Measurements from ENCODE around the gene PPP2R2C. TPM values are rescaled to one million over a fixed set of nuclear protein-coding genes. Genes with fewer than 3 reads are reported as not detected.

Gene PPP2R2C
- 1 to 10 TPM in 2 of 4 donors, under 1 TPM in 2; 0.47 to 4.6 (median 1.0) TPM for total RNA-seq

- Histone ChIP-seq H3K27me3 (peaks cover 98% of the 10 kb centered on the region), H3K4me3 (peak within 1 kb of the TSS in 1 of 2 donors; percentile 58), H3K4me1 (peaks cover 0 to 29% (median 4%) of the 10 kb centered on the region in 3 donors), H3K36me3 (no peaks in the 10 kb centered on the region), H3K9me3 (no peaks in the 10 kb centered on the region), H3K27ac (no peak within 1 kb of the TSS)
- TF ChIP-seq POLR2A (IDR thresholded peaks at IDR 0.05), result no peak
- TF ChIP-seq CTCF (IDR thresholded peaks at IDR 0.05), result no peak
- TF ChIP-seq POLR2AphosphoS5 (IDR thresholded peaks at IDR 0.05), result no peak
- no peak for TF ChIP-seq EP300 (IDR thresholded peaks at IDR 0.05)
- WGBS, 2 donors (ENCODE audit: low coverage in 1 of 2), result 5 to 13% methylated on average over 8 to 10 of the region's 86 CpGs
- no peak for ATAC-seq
These were observed at the start of gene PPP2R2C for GRCh38 chr4:6472387-6473263. Gene PPP2R2C (minus strand): TSS chr4:6472614. CDS start chr4:6472229, 385 bp downstream.

DNA sequence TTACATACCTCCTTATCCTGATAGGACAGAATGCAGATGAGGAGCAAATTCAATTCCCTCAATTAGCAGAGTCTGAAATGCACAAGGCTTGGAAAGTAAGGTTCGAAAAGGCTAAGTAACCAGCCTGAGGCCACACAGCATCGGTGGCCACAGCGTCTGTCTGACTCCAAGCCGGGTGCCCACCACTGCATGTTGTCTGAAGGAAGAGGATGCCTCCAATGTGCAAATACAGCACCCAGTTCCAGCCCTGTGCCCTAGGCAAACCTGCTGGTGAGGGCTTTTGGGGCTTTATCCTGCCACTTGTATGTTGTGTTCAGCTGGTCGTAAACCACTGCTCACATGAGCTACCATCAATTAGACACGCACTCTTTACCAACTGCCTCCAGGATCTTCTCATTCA, 48.6 kb upstream of the PPP2R2C start:
- no peak overlapping the region for H3K4me3 ChIP-seq
- H3K4me1 ChIP-seq, result no peaks in the 10 kb centered on the region
- TF ChIP-seq EP300 (IDR thresholded peaks at IDR 0.05) (no peak), CTCF (IDR thresholded peaks at IDR 0.05) (no peak), POLR2AphosphoS5 (IDR thresholded peaks at IDR 0.05) (no peak), POLR2A (IDR thresholded peaks at IDR 0.05) (no peak)
- H3K36me3 ChIP-seq, result no peaks in the 10 kb centered on the region
- no peak overlapping the region for H3K27ac ChIP-seq
- peaks cover 35% of the 10 kb centered on the region for H3K27me3 ChIP-seq
- H3K9me3 ChIP-seq, result peaks cover 0 to 22% (median 0%) of the 10 kb centered on the region in 3 donors
- ATAC-seq, result no peak
- 72 to 80% methylated on average over 1 to 5 of the region's 6 CpGs for WGBS, 2 donors (ENCODE audit: low coverage in 1 of 2)

DNA sequence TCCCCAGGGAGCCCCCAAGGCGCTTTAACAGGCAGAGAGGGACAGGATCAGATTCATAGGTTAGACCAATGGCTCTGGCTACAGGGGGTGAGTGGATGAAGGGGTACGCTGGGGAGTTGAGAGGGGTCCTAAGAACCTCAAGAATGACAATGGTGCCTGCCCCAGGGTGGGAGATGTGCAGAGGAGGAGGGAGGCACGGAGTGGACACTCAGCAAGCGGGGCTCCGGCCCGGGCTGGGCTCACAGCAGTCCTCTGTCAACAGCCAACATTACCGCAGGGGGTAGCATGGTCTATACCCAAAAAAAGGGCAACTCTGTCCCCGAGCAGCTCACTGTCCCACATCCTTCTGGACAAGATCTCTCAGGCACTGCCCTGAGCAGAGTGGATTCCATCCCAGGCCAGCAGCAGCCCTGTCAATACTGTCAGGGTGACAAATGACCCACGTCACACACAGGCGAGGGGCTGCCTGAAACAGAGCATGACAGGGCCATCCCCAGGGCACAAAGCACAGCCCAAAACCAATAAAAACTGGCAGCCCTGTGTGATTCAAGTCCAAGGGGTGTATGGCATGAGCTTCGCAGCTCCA, 47.7 kb upstream of the PPP2R2C start:
- no peaks in the 10 kb centered on the region for H3K36me3 ChIP-seq
- ATAC-seq, result no peak
- TF ChIP-seq POLR2AphosphoS5 (IDR thresholded peaks at IDR 0.05) (no peak), EP300 (IDR thresholded peaks at IDR 0.05) (no peak), POLR2A (IDR thresholded peaks at IDR 0.05) (no peak)

DNA sequence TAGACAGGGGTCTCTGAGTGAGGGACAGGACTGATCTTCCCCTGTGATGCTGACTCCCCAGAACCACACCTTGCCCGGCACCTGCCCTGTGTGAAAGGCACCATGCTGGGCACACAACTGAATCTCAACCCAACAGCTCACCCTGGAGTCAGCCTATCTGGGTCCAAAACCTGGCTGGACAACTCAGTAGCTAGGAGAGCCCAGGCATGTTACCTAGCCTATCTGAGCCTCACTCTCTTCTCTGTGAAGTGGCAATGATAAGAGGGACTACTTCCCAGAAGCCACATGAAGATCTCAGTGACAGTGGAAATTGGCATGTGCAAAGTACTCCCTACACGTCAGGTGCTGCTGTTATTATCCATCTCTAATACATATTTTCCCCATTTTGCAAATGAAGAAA, 44.8 kb upstream of the PPP2R2C start:
- Histone ChIP-seq H3K4me3 (no peak overlapping the region), H3K27me3 (peaks cover 38% of the 10 kb centered on the region), H3K27ac (no peak overlapping the region), H3K36me3 (no peaks in the 10 kb centered on the region), H3K4me1 (no peaks in the 10 kb centered on the region), H3K9me3 (peaks cover 0 to 33% (median 0%) of the 10 kb centered on the region in 3 donors)
- ATAC-seq, result no peak
- 50% methylated on average over 1 of the region's 2 CpGs; no CpG with 5 or more reads in 1 of the 2 donors for WGBS, 2 donors (ENCODE audit: low coverage in 1 of 2)
- TF ChIP-seq POLR2AphosphoS5 (IDR thresholded peaks at IDR 0.05) (no peak), CTCF (IDR thresholded peaks at IDR 0.05) (no peak), EP300 (IDR thresholded peaks at IDR 0.05) (no peak), POLR2A (IDR thresholded peaks at IDR 0.05) (no peak)

More for the DNA sequence above, 47.7 kb upstream of the PPP2R2C start:
- Histone ChIP-seq H3K27ac (no peak overlapping the region), H3K27me3 (peaks cover 38% of the 10 kb centered on the region), H3K9me3 (peaks cover 0 to 22% (median 0%) of the 10 kb centered on the region in 3 donors), H3K4me1 (no peaks in the 10 kb centered on the region), H3K4me3 (no peak overlapping the region)
- 43 to 70% methylated on average over 2 to 3 of the region's 11 CpGs for WGBS, 2 donors (ENCODE audit: low coverage in 1 of 2)

DNA sequence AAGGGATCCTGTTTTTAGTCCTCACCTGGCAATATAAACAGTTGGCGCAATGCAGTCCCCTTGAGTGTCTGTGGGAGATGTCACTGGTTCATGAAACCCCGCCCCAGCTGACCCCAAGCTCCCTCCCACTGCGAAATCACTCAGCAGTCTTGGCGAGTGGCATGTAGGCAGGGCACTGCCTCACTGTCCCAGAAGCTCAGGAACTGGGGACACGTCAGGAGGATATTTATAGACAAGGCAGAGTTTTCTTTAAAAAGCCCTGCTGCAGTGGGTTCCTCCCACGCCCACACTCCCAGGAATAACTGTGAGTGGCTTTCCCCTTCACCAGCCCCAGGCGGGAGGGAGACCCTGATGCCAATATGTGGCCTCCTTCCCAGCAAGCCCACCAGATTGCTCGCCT, 44.3 kb upstream of the PPP2R2C start:
- peaks cover 0 to 33% (median 0%) of the 10 kb centered on the region in 3 donors for H3K9me3 ChIP-seq
- ATAC-seq, result no peak
- H3K36me3 ChIP-seq, result no peaks in the 10 kb centered on the region
- no peak for TF ChIP-seq CTCF (IDR thresholded peaks at IDR 0.05)
- TF ChIP-seq EP300 (IDR thresholded peaks at IDR 0.05), result no peak
- TF ChIP-seq POLR2A (IDR thresholded peaks at IDR 0.05), result no peak
- TF ChIP-seq POLR2AphosphoS5 (IDR thresholded peaks at IDR 0.05), result no peak
- 60% methylated on average over 1 of the region's 8 CpGs; no CpG with 5 or more reads in 1 of the 2 donors for WGBS, 2 donors (ENCODE audit: low coverage in 1 of 2)
- peaks cover 37% of the 10 kb centered on the region for H3K27me3 ChIP-seq
- no peak overlapping the region for H3K4me3 ChIP-seq
- H3K27ac ChIP-seq, result no peak overlapping the region
- H3K4me1 ChIP-seq, result no peaks in the 10 kb centered on the region
